A549 (cell line): ENCODE results near the gene CLN5.

Experiments
- CTCF ChIP-seq: fragments of >200 bp; sonication (Bioruptor Twin); formaldehyde crosslinking; IDR thresholded peaks from 3 replicates; pipeline ENCODE4 v1.5.1; 2016
- KDM5A ChIP-seq: fragments of 200-600 bp; sonication (generic); IDR thresholded peaks from 2 replicates; pipeline ENCODE4 v1.6.1; 2016; ENCODE audit warnings: antibody characterized with exemption, mild to moderate bottlenecking
- POLR2A ChIP-seq: IDR thresholded peaks from 2 replicates; pipeline ENCODE4 v1.6.1; 2012; ENCODE audit warnings: mild to moderate bottlenecking, low read length
- RCOR1 ChIP-seq: fragments of 150-350 bp; IDR thresholded peaks from 2 replicates; pipeline ENCODE4 v1.6.1; 2014; ENCODE audit warnings: antibody characterized with exemption, low read length, low read depth
- TF ChIP-seq, protein P1 (sequence below): fragments of 200-600 bp; sonication (generic); IDR thresholded peaks from 2 replicates; pipeline ENCODE4 v1.6.1; 2016; ENCODE audit warnings: antibody characterized with exemption, mild to moderate bottlenecking, moderate library complexity

DNA sequence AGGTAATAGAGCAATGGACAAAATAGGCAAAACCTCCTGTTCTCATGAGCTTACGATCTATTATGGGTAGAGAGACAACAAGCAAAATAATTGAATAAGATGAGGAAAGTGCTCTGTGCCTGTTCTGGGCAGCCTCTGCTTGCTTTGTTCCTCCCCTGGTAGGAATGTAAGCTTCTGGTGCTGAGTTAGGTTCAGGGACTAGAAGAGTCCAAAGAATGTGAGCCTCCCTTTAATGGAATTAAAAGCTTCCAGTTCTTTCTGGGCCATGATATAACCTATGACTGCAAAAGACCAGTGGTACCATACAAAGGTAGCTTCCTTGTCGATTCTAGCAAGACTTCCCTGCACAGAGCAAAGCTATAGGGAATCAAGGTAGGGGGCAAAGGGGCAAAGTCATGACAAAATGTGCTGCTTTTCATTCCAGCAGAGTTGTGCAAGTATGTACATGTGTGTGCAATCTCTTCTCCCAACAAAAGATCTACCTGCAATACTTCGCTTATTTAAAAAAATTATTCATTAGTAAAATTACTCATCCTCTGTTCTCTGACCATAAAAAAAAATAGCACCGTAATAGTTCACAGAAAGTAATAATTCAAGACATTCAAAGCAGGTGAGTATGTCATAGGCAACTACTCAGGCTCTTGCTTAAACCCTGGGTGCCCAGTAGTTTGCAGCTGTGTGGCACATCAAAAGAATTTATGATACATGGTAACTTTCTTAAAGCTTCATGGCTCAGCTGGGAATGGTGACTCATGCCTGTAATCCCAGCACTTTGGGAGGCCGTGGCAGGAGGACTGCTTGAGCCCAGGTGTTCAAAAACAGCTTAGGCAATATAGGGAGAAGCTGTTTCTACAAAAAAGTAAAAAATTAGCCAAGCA lies 22.2 kb upstream of the CLN5 start:
- no peak for TF ChIP-seq CTCF
- no peak for TF ChIP-seq POLR2A
- TF ChIP-seq, protein P1, sequence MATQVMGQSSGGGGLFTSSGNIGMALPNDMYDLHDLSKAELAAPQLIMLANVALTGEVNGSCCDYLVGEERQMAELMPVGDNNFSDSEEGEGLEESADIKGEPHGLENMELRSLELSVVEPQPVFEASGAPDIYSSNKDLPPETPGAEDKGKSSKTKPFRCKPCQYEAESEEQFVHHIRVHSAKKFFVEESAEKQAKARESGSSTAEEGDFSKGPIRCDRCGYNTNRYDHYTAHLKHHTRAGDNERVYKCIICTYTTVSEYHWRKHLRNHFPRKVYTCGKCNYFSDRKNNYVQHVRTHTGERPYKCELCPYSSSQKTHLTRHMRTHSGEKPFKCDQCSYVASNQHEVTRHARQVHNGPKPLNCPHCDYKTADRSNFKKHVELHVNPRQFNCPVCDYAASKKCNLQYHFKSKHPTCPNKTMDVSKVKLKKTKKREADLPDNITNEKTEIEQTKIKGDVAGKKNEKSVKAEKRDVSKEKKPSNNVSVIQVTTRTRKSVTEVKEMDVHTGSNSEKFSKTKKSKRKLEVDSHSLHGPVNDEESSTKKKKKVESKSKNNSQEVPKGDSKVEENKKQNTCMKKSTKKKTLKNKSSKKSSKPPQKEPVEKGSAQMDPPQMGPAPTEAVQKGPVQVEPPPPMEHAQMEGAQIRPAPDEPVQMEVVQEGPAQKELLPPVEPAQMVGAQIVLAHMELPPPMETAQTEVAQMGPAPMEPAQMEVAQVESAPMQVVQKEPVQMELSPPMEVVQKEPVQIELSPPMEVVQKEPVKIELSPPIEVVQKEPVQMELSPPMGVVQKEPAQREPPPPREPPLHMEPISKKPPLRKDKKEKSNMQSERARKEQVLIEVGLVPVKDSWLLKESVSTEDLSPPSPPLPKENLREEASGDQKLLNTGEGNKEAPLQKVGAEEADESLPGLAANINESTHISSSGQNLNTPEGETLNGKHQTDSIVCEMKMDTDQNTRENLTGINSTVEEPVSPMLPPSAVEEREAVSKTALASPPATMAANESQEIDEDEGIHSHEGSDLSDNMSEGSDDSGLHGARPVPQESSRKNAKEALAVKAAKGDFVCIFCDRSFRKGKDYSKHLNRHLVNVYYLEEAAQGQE: no peak
- TF ChIP-seq RCOR1: no peak
- TF ChIP-seq KDM5A: no peak
